Measurements from ENCODE around the gene CADM3. TPM values are rescaled to one million over a fixed set of nuclear protein-coding genes. Genes with fewer than 3 reads are reported as not detected.

Gene CADM3
- total RNA-seq, 1 donor from 2014 or later = 3.1 TPM

DNA sequence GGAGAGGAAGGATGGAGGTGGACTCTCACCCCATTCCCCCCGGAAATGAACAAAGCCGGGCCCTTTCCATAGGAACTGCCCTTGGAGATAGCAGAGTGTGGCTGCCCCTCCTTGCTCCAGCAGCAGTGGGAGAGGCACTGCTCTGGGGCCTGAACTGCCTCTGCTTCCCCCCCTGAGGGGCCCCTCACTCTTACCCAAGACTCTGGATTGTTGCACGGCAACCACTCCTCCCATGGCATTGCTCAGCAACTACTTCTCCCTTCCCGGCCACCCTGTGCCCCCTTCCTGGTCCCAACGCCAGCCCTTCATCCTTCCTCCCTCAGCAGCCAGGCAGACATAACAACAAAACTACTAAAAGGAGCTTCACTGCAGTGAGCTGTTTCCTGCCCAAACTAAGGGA, 30.2 kb downstream of the CADM3 start:
- Mint-ChIP-seq H3K4me3 (no peak overlapping the region), H3K27ac (no peak overlapping the region)

DNA sequence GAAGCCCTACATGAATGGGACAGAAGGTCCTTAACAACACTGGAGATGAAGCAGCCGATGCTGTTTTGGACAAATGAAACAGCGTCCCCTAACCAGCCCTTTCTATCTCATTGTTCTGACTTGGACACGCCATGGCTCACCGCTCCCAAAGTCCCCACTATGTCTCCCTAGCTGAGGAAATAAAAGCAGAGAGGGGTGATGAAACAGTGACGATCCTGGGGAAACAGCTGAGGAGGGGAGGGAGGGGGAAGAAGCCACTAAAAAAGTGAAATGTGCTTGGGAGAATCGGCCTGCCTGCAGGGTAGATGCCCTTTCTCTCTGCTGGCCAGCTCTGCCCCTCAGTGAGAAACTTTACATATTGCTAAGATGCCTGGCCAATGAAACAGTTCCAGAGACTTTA, 32.2 kb downstream of the CADM3 start:
- H3K4me1 Mint-ChIP-seq = peaks cover 13% of the 10 kb centered on the region
- no peak overlapping the region for H3K27ac Mint-ChIP-seq
- no peaks in the 10 kb centered on the region for H3K9me3 Mint-ChIP-seq
- TF ChIP-seq, protein P1, sequence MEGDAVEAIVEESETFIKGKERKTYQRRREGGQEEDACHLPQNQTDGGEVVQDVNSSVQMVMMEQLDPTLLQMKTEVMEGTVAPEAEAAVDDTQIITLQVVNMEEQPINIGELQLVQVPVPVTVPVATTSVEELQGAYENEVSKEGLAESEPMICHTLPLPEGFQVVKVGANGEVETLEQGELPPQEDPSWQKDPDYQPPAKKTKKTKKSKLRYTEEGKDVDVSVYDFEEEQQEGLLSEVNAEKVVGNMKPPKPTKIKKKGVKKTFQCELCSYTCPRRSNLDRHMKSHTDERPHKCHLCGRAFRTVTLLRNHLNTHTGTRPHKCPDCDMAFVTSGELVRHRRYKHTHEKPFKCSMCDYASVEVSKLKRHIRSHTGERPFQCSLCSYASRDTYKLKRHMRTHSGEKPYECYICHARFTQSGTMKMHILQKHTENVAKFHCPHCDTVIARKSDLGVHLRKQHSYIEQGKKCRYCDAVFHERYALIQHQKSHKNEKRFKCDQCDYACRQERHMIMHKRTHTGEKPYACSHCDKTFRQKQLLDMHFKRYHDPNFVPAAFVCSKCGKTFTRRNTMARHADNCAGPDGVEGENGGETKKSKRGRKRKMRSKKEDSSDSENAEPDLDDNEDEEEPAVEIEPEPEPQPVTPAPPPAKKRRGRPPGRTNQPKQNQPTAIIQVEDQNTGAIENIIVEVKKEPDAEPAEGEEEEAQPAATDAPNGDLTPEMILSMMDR (IDR thresholded peaks at IDR 0.05; ENCODE audit: unreplicated experiment) = no peak
- DNase-seq (ENCODE audit: low spot score in 2 of 2, unreplicated experiment in 2 of 2) = no peak
- peaks cover 72% of the 10 kb centered on the region for H3K27me3 Mint-ChIP-seq (ENCODE audit: low read depth)
- H3K36me3 Mint-ChIP-seq = no peaks in the 10 kb centered on the region
- H3K4me3 Mint-ChIP-seq = no peak overlapping the region

More for the DNA sequence above, 30.2 kb downstream of the CADM3 start:
- TF ChIP-seq, protein P1 (IDR thresholded peaks at IDR 0.05; ENCODE audit: unreplicated experiment) = no peak
- Mint-ChIP-seq H3K36me3 (no peaks in the 10 kb centered on the region), H3K4me1 (peaks cover 15% of the 10 kb centered on the region), H3K9me3 (no peaks in the 10 kb centered on the region), H3K27me3 (ENCODE audit: low read depth) (peaks cover 58% of the 10 kb centered on the region)
- DNase-seq (ENCODE audit: low spot score in 2 of 2, unreplicated experiment in 2 of 2) = no peak

DNA sequence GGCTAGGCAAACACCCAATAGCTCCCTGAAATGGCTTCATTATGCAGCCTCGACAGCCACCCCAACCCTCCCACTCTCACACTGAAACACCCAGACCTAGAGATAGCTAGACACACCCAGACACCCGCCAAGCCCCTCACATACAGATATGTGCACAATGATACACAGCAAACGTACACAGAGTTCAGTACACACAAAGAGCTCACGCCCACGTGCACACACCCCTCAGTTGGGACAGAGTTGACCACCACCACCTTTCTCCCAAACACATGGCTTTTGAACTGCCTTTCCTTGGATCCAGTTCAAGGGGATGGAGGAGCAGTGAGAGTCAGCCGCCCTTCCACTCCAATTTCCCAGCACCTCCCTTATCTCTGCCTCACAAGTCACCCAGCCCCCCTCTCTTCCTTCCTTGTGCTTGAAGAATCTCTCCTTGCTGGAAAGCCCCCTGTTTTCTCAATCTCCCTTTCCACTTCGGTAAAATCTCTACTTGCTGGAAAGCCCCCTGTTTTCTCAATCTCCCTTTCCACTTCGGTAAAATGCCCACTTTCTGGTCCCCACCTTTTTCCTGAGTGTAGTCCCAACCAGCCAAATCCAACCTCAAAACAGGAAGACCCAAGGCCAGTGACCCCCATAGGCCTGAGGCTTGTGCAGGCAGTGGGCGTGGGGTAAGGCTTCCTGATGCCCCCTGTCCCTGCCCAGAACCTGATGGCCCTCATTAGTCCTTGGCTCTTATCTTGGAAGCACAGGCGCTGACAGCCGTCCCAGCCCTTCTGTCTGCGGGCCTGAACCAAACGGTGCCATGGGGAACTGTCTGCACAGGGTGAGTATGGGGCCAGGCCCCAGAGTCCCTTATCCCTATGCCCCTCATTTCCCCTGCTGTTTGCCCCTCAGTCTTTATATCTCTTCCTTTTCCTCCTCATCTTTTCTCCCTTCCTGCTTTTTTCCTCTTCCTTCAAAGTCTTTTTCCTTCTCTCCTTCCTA, 33.0 kb downstream of the CADM3 start, which contains the start of gene ACKR1:
Gene ACKR1 (plus strand): TSS at position 715 of the 981 bp plus-strand sequence. CDS start 85 bp downstream, at position 800.
- TF ChIP-seq, protein P1 (IDR thresholded peaks at IDR 0.05; ENCODE audit: unreplicated experiment) = no peak
- no peak within 1 kb of the TSS for H3K27ac Mint-ChIP-seq
- no peaks in the 10 kb centered on the region for H3K36me3 Mint-ChIP-seq
- peaks cover 13% of the 10 kb centered on the region for H3K4me1 Mint-ChIP-seq
- no peaks in the 10 kb centered on the region for H3K9me3 Mint-ChIP-seq
- DNase-seq (ENCODE audit: low spot score in 2 of 2, unreplicated experiment in 2 of 2) = no peak
- peaks cover 78% of the 10 kb centered on the region for H3K27me3 Mint-ChIP-seq (ENCODE audit: low read depth)
- H3K4me3 Mint-ChIP-seq = no peak within 1 kb of the TSS

DNA sequence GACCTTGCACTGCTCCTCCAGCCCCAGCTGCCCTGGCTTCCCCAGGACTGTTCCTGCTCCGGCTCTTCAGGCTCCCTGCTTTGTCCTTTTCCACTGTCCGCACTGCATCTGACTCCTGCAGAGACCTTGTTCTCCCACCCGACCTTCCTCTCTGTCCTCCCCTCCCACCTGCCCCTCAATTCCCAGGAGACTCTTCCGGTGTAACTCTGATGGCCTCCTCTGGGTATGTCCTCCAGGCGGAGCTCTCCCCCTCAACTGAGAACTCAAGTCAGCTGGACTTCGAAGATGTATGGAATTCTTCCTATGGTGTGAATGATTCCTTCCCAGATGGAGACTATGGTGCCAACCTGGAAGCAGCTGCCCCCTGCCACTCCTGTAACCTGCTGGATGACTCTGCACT, 33.8 kb downstream of the CADM3 start:
- no peak overlapping the region for H3K27ac Mint-ChIP-seq
- peaks cover 82% of the 10 kb centered on the region for H3K27me3 Mint-ChIP-seq (ENCODE audit: low read depth)
- H3K4me3 Mint-ChIP-seq = no peak overlapping the region
- no peak for DNase-seq (ENCODE audit: low spot score in 2 of 2, unreplicated experiment in 2 of 2)
- H3K36me3 Mint-ChIP-seq = no peaks in the 10 kb centered on the region
- H3K9me3 Mint-ChIP-seq = no peaks in the 10 kb centered on the region
- peaks cover 13% of the 10 kb centered on the region for H3K4me1 Mint-ChIP-seq
- TF ChIP-seq, protein P1 (IDR thresholded peaks at IDR 0.05; ENCODE audit: unreplicated experiment) = no peak

DNA sequence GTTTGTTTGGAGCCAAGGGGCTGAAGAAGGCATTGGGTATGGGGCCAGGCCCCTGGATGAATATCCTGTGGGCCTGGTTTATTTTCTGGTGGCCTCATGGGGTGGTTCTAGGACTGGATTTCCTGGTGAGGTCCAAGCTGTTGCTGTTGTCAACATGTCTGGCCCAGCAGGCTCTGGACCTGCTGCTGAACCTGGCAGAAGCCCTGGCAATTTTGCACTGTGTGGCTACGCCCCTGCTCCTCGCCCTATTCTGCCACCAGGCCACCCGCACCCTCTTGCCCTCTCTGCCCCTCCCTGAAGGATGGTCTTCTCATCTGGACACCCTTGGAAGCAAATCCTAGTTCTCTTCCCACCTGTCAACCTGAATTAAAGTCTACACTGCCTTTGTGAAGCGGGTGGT, 34.7 kb downstream of the CADM3 start:
- DNase-seq (ENCODE audit: low spot score in 2 of 2, unreplicated experiment in 2 of 2) = no peak
- Mint-ChIP-seq H3K4me3 (no peak overlapping the region), H3K27ac (no peak overlapping the region), H3K9me3 (no peaks in the 10 kb centered on the region), H3K4me1 (peaks cover 12% of the 10 kb centered on the region), H3K36me3 (no peaks in the 10 kb centered on the region), H3K27me3 (ENCODE audit: low read depth) (peaks cover 85% of the 10 kb centered on the region)
- TF ChIP-seq, protein P1 (IDR thresholded peaks at IDR 0.05; ENCODE audit: unreplicated experiment) = no peak
